ENCODE results near the gene CYBA. TPM values are rescaled to one million over a fixed set of nuclear protein-coding genes. Genes with fewer than 3 reads are reported as not detected.

CYBA gene
- total RNA-seq, 2 experiments from 2014 or later = 359 to 601 TPM

GRCh38 chr16:88634994-88635670 is 15.7 kb downstream of the CYBA start:
- no peak for DNase-seq (ENCODE audit: low spot score)
- H4K20me1 ChIP-seq (ENCODE audit: insufficient read depth, low read length) = no peaks in the 10 kb centered on the region
- POLR2A ChIA-PET = no interaction called here
- peaks cover 43% of the 10 kb centered on the region for H3K4me1 ChIP-seq (ENCODE audit: insufficient read depth, low read length, poor library complexity, severe bottlenecking)
- no TSS peak for BruUV-seq (replicated peaks)
- H2AFZ ChIP-seq (ENCODE audit: low read length) = no peak overlapping the region
- peaks cover 33% of the 10 kb centered on the region for H3K36me3 ChIP-seq (ENCODE audit: insufficient read depth, low read length)
- no peak overlapping the region for H3K4me3 ChIP-seq (ENCODE audit: low read depth, low read length, poor library complexity, severe bottlenecking)
- intact Hi-C loops (cut with micrococcal nuclease; ENCODE audit: unreplicated experiment) = loop anchor here (1.0 to 5.0 kb wide), 5 partner anchors 16 to 193 kb away; partner anchors contain the start of gene CYBA
- no peaks in the 10 kb centered on the region for H3K9me3 ChIP-seq (ENCODE audit: low read length)
- no peaks in the 10 kb centered on the region for H3K79me2 ChIP-seq (ENCODE audit: insufficient read depth, low read depth, low read length)
- TF ChIP-seq EZH2phosphoT487 (IDR thresholded peaks at IDR 0.05; ENCODE audit: borderline replicate concordance, low read depth, low read length) (no peak), CTCF (conservative IDR thresholded peaks at IDR 0.05; ENCODE audit: low read length) (no peak)
- CTCF ChIA-PET (ENCODE audit: unreplicated experiment) = no interaction called here
- peak overlapping the region; percentile 55; the same call in 1 of the 2 replicates for H3K4me2 ChIP-seq (ENCODE audit: low read length)
- H3K9me2 ChIP-seq (ENCODE audit: insufficient read depth, low read length) = no peaks in the 10 kb centered on the region
- no peak overlapping the region for H3K27ac ChIP-seq (ENCODE audit: low read depth, low read length, poor library complexity, severe bottlenecking)

GRCh38 chr16:88634141-88634993 is 16.5 kb downstream of the CYBA start:
- intact Hi-C loops (cut with micrococcal nuclease; ENCODE audit: unreplicated experiment) = loop anchor here (1.0 to 5.0 kb wide), 4 partner anchors 16 to 192 kb away; partner anchors contain the start of gene CYBA
- no peaks in the 10 kb centered on the region for H3K9me2 ChIP-seq (ENCODE audit: insufficient read depth, low read length)
- H3K4me2 ChIP-seq (ENCODE audit: low read length) = peak overlapping the region; percentile 55
- ChIA-PET CTCF (ENCODE audit: unreplicated experiment) (interaction anchor here (0.6 kb wide), 1 partner anchor 185 kb away, joined by 4 read pairs; no protein-coding TSS in a partner anchor), POLR2A (no interaction called here)
- no peaks in the 10 kb centered on the region for H3K79me2 ChIP-seq (ENCODE audit: insufficient read depth, low read depth, low read length)
- no peaks in the 10 kb centered on the region for H4K20me1 ChIP-seq (ENCODE audit: insufficient read depth, low read length)
- peak; percentile 76 for DNase-seq (ENCODE audit: low spot score)
- H3K27ac ChIP-seq (ENCODE audit: low read depth, low read length, poor library complexity, severe bottlenecking) = no peak overlapping the region
- H3K4me3 ChIP-seq (ENCODE audit: low read depth, low read length, poor library complexity, severe bottlenecking) = peak overlapping the region; percentile 26
- TF ChIP-seq EZH2phosphoT487 (IDR thresholded peaks at IDR 0.05; ENCODE audit: borderline replicate concordance, low read depth, low read length) = no peak
- TF ChIP-seq CTCF (conservative IDR thresholded peaks at IDR 0.05; ENCODE audit: low read length) = no peak
- BruUV-seq (replicated peaks) = no TSS peak
- H3K9me3 ChIP-seq (ENCODE audit: low read length) = no peaks in the 10 kb centered on the region
- H2AFZ ChIP-seq (ENCODE audit: low read length) = no peak overlapping the region
- peaks cover 40% of the 10 kb centered on the region for H3K36me3 ChIP-seq (ENCODE audit: insufficient read depth, low read length)
- peaks cover 43% of the 10 kb centered on the region for H3K4me1 ChIP-seq (ENCODE audit: insufficient read depth, low read length, poor library complexity, severe bottlenecking)
